Neural cell (in vitro differentiated cells): ENCODE data around the gene IL17RC. TPM values are rescaled to one million over a fixed set of nuclear protein-coding genes. Genes with fewer than 3 reads are reported as not detected.
"Not testable (repeated sequence)": the region's sequence is repeated elsewhere in the genome, so short reads cannot be mapped to it uniquely, and the experiment has no call there.

Source experiments
- H2AFZ ChIP-seq: fragments of 200-600, 300-800 bp; sonication (generic), shearing (Covaris generic); 2 replicates; pipeline ENCODE4 v1.6.0; 2014; ENCODE audit warnings: low read depth, mild to moderate bottlenecking, antibody characterized with exemption, low read length, moderate library complexity
- H3F3A ChIP-seq: fragments of 200-600 bp; shearing (Covaris generic); 2 replicates; pipeline ENCODE4 v1.6.1; 2016; ENCODE audit warnings: mild to moderate bottlenecking, moderate library complexity, mixed read lengths, antibody characterized with exemption, low read length; ENCODE audit not compliant: insufficient read depth, poor library complexity, severe bottlenecking
- H3K27ac ChIP-seq: fragments of 200-600, 300-800 bp; sonication (generic), shearing (Covaris generic); 2 replicates; pipeline ENCODE4 v1.5.1; 2014; ENCODE audit warnings: mild to moderate bottlenecking, low read length, moderate library complexity
- H3K27me3 ChIP-seq: fragments of 300-800, 200-600 bp; sonication (generic), shearing (Covaris generic); 2 replicates; pipeline ENCODE4 v1.6.0; 2014; ENCODE audit warnings: mild to moderate bottlenecking, low read depth, low read length, moderate library complexity; ENCODE audit not compliant: insufficient read depth
- H3K36me3 ChIP-seq: fragments of 300-800, 200-600 bp; sonication (generic), shearing (Covaris generic); 2 replicates; pipeline ENCODE4 v1.5.1; 2014; ENCODE audit warnings: mild to moderate bottlenecking, antibody characterized with exemption, low read length, moderate library complexity; ENCODE audit not compliant: insufficient read depth
- H3K4me2 ChIP-seq: fragments of 300-800, 200-600 bp; sonication (generic), shearing (Covaris generic); 2 replicates; pipeline ENCODE4 v1.6.0; 2014; ENCODE audit warnings: mild to moderate bottlenecking, low read length
- H3K4me3 ChIP-seq: fragments of 300-800, 200-600 bp; sonication (generic), shearing (Covaris generic); 2 replicates; pipeline ENCODE4 v1.5.1; 2014; ENCODE audit warnings: mild to moderate bottlenecking, low read length, moderate library complexity
- H3K79me2 ChIP-seq: fragments of 200-600 bp; shearing (Covaris generic); replicated peaks from 2 replicates; pipeline ENCODE4 v1.6.0; 2014; ENCODE audit warnings: mild to moderate bottlenecking, low read length, moderate library complexity; ENCODE audit not compliant: insufficient read depth
- H3K9ac ChIP-seq: fragments of 300-800, 200-600 bp; sonication (generic), shearing (Covaris generic); 2 replicates; pipeline ENCODE4 v1.6.1; 2016; ENCODE audit warnings: mild to moderate bottlenecking, low read length, mixed read lengths
- H3K9me2 ChIP-seq: fragments of 200-600 bp; shearing (Covaris generic); 2 replicates; pipeline ENCODE4 v1.6.1; 2016; ENCODE audit warnings: mild to moderate bottlenecking, low read length, mixed read lengths; ENCODE audit not compliant: insufficient read depth
- H3K9me3 ChIP-seq: fragments of 200-600, 300-800 bp; sonication (generic), shearing (Covaris generic); 2 replicates; pipeline ENCODE4 v1.6.1; 2016; ENCODE audit warnings: mild to moderate bottlenecking, mixed run types, low read length, moderate library complexity, mixed read lengths
- H4K20me1 ChIP-seq: fragments of 200-600 bp; shearing (Covaris generic); 2 replicates; pipeline ENCODE4 v1.6.1; 2016; ENCODE audit warnings: mild to moderate bottlenecking, mixed run types; ENCODE audit not compliant: insufficient read depth
- CTCF ChIP-seq: fragments of 450-650 bp; IDR thresholded peaks from 2 replicates; pipeline ENCODE4 v1.5.1; 2014; ENCODE audit warnings: antibody characterized with exemption, mild to moderate bottlenecking, moderate library complexity; ENCODE audit not compliant: poor library complexity, severe bottlenecking
- EP300 ChIP-seq: fragments of 450-650 bp; conservative IDR thresholded peaks from 2 replicates; pipeline ENCODE4 v1.6.1; 2014; ENCODE audit warnings: antibody characterized with exemption, mild to moderate bottlenecking, moderate library complexity; ENCODE audit not compliant: poor library complexity, severe bottlenecking
- RAD21 ChIP-seq: fragments of 450-650 bp; conservative IDR thresholded peaks from 2 replicates; pipeline ENCODE4 v1.6.1; 2014; ENCODE audit warnings: antibody characterized with exemption, mild to moderate bottlenecking, moderate library complexity
- TAF1 ChIP-seq: IDR thresholded peaks from 2 replicates; pipeline ENCODE4 v1.6.1; 2012; ENCODE audit warnings: low read depth
- polyA plus RNA-seq: library from polyadenylated mRNA; depleted of rRNA; stranded (reverse); fragments of >200 nt; gene quantifications from 2 replicates; pipeline ENCODE4 v1.2.3, GENCODE V29; 2014

IL17RC gene
- polyA plus RNA-seq, 1 donor from 2014 or later, result not detected

- H3K27ac ChIP-seq, result peak overlapping the region; percentile 84
- H3K27me3 ChIP-seq, result no peaks in the 10 kb centered on the region
- H3K9ac ChIP-seq, result peak overlapping the region; percentile 95
- no peak for TF ChIP-seq CTCF
- TF ChIP-seq RAD21, result no peak
- H3K9me3 ChIP-seq, result no peaks in the 10 kb centered on the region
- peaks cover 3% of the 10 kb centered on the region for H3F3A ChIP-seq
- peak overlapping the region; percentile 100 for H3K4me3 ChIP-seq
- no peaks in the 10 kb centered on the region for H3K9me2 ChIP-seq
- H3K36me3 ChIP-seq, result no peaks in the 10 kb centered on the region
- H3K4me2 ChIP-seq, result peak overlapping the region; percentile 84
- peak overlapping the region; percentile 69 for H2AFZ ChIP-seq
- H3K79me2 ChIP-seq, result peaks cover 13% of the 10 kb centered on the region
- H4K20me1 ChIP-seq, result no peaks in the 10 kb centered on the region
Observed at GRCh38 chr3:9891072-9891622, 25.8 kb upstream of the IL17RC start.

- TF ChIP-seq RAD21, result no peak
- TF ChIP-seq CTCF, result no peak
- no peak for TF ChIP-seq TAF1
- TF ChIP-seq EP300, result no peak
- Histone ChIP-seq H3K9me3 (no peaks in the 10 kb centered on the region), H3K4me2 (no peak overlapping the region), H3F3A (peaks cover 3% of the 10 kb centered on the region), H3K27me3 (no peaks in the 10 kb centered on the region), H4K20me1 (no peaks in the 10 kb centered on the region), H3K4me3 (no peak overlapping the region), H3K9ac (no peak overlapping the region), H3K27ac (no peak overlapping the region), H3K36me3 (no peaks in the 10 kb centered on the region), H3K9me2 (no peaks in the 10 kb centered on the region), H3K79me2 (peaks cover 13% of the 10 kb centered on the region), H2AFZ (no peak overlapping the region)
Observed at GRCh38 chr3:9893739-9894138, 23.2 kb upstream of the IL17RC start.

- not testable (repeated sequence) for H3F3A ChIP-seq, H3K9ac ChIP-seq, H2AFZ ChIP-seq, H4K20me1 ChIP-seq, H3K9me3 ChIP-seq, H3K4me2 ChIP-seq, H3K27ac ChIP-seq, H3K4me3 ChIP-seq, H3K9me2 ChIP-seq, H3K36me3 ChIP-seq, H3K27me3 ChIP-seq
- H3K79me2 ChIP-seq, result peaks cover 11% of the 10 kb centered on the region
Observed at GRCh38 chr3:9895715-9896114, 21.2 kb upstream of the IL17RC start.

- H4K20me1 ChIP-seq, H3K27me3 ChIP-seq, H3K79me2 ChIP-seq, H3K9me3 ChIP-seq, H3K9ac ChIP-seq, H2AFZ ChIP-seq, H3F3A ChIP-seq, H3K27ac ChIP-seq, H3K4me3 ChIP-seq, H3K4me2 ChIP-seq, H3K9me2 ChIP-seq, H3K36me3 ChIP-seq: not testable (repeated sequence)
Observed at GRCh38 chr3:9896755-9897407, 20.0 kb upstream of the IL17RC start.
